ENCODE results near the gene RBP4.
A peak's percentile ranks its signal among the peaks of the same experiment; 100 is the strongest.
"Not testable (repeated sequence)": the region's sequence is repeated elsewhere in the genome, so short reads cannot be mapped to it uniquely, and the experiment has no call there.

Gene RBP4

GRCh38 chr10:93566435-93567276 is 34.4 kb downstream of the RBP4 start, which contains the start of gene FFAR4:
Gene FFAR4, plus strand, starts transcription at chr10:93566665. Its CDS starts 56 bp downstream, at chr10:93566721.
- DNase-seq (ENCODE audit: low read depth in 3 of 3), result no peak

GRCh38 chr10:93565446-93565845 is 35.6 kb downstream of the RBP4 start:
- no peak for DNase-seq (ENCODE audit: low read depth in 3 of 3)

GRCh38 chr10:93560541-93560940 is 40.5 kb downstream of the RBP4 start:
- DNase-seq (ENCODE audit: low read depth in 3 of 3), result no peak

- no peak for DNase-seq (ENCODE audit: low read depth in 3 of 3)
Measured at GRCh38 chr10:93559490-93559889, 41.5 kb downstream of the RBP4 start.

GRCh38 chr10:93554760-93555432 is 46.1 kb downstream of the RBP4 start:
- peak in 2 of 3 experiments; percentile 2 to 49 for DNase-seq (ENCODE audit: low read depth in 3 of 3)

GRCh38 chr10:93554316-93554663 is 46.7 kb downstream of the RBP4 start:
- no peak for DNase-seq (ENCODE audit: low read depth in 3 of 3)

- no peak for DNase-seq (ENCODE audit: low read depth in 3 of 3)
Measured at GRCh38 chr10:93553482-93554315, 47.3 kb downstream of the RBP4 start.

- no peak for DNase-seq (ENCODE audit: low read depth in 3 of 3)
Measured at GRCh38 chr10:93552780-93553179, 48.3 kb downstream of the RBP4 start.

GRCh38 chr10:93550606-93551005 is 50.4 kb downstream of the RBP4 start:
- DNase-seq (ENCODE audit: low read depth in 3 of 3), result no peak

- DNase-seq (ENCODE audit: low read depth in 3 of 3), result no peak
Measured at GRCh38 chr10:93548376-93549071, 52.5 kb downstream of the RBP4 start.

- no peak for DNase-seq (ENCODE audit: low read depth in 3 of 3)
Measured at GRCh38 chr10:93547522-93547921, 53.5 kb downstream of the RBP4 start.

GRCh38 chr10:93546995-93547394 is 54.0 kb downstream of the RBP4 start:
- not testable (repeated sequence) for DNase-seq (ENCODE audit: low read depth in 3 of 3)

- no peak for DNase-seq (ENCODE audit: low read depth in 3 of 3)
Measured at GRCh38 chr10:93542358-93542791, 58.7 kb downstream of the RBP4 start.

Data from stimulated activated CD4-positive, alpha-beta T cell treated with anti-CD3 and anti-CD28 coated beads, TNF-alpha, amount 100 ng/mL, for 24 hours (primary cell).